ENCODE data around the gene BAHCC1. TPM values are rescaled to one million over a fixed set of nuclear protein-coding genes. Genes with fewer than 3 reads are reported as not detected.

BAHCC1 gene
- total RNA-seq, 1 experiment from 2014 or later: 29.8 TPM

DNA sequence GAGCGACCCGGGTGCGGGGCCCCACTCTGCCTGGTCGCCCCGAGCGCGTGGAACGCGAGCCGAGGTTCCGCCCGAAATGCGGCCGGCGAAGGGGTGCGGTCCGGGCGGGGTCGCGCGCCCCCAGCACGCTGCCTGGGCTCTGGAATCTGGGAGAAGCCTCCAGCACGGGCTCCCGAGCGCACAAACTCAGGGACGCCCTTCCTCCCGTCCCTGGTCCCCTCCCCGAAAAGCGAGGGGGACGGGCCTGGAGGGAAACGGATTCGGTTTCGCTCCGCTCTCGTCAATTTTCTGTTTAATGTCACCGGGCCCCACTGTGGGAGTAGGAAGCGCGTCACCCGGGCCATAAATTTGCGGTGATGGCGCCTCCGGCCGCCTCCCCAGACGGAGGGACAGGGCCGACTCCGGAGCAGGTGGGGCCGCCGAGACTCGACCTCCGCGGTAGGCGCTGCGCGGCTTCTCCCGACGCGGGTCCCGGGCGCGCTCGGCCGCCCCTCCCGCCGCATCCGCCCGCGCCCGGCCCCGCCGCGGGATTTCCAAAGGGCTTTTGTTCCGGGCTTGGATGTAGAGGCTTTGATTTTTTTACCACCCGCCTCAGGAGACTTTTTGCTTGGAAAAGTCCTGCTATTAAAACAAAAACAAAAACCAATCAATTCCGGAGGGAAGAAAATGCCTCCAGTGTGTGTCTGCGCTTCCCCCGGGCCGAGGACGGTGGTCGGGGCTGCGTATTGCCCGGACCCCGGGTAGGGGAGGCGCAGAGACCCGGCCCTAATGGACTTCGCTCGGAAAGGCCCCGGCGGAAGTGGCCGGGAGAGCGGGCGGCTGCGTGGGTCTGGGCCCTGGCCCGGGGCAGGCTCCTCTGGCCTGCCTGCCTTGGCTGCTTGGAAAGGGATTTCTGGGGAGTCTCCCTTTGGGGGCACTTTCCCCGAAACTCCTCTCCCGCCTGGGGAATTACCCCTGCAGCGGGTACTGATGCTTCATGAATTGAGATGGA lies 7.9 kb upstream of the BAHCC1 start:
- peaks cover 87% of the 10 kb centered on the region for H3K27me3 Mint-ChIP-seq (ENCODE audit: low read depth)
- DNase-seq (ENCODE audit: low spot score): no peak
- H3K36me3 Mint-ChIP-seq: no peaks in the 10 kb centered on the region
- ChIA-PET CTCF (no interaction called here), POLR2A (no interaction called here)
- H3K27ac Mint-ChIP-seq: no peak overlapping the region
- peak overlapping the region; percentile 63 for H3K4me3 Mint-ChIP-seq
- no peaks in the 10 kb centered on the region for H3K9me3 Mint-ChIP-seq
- ATAC-seq: peak; percentile 7
- TF ChIP-seq, protein P1, sequence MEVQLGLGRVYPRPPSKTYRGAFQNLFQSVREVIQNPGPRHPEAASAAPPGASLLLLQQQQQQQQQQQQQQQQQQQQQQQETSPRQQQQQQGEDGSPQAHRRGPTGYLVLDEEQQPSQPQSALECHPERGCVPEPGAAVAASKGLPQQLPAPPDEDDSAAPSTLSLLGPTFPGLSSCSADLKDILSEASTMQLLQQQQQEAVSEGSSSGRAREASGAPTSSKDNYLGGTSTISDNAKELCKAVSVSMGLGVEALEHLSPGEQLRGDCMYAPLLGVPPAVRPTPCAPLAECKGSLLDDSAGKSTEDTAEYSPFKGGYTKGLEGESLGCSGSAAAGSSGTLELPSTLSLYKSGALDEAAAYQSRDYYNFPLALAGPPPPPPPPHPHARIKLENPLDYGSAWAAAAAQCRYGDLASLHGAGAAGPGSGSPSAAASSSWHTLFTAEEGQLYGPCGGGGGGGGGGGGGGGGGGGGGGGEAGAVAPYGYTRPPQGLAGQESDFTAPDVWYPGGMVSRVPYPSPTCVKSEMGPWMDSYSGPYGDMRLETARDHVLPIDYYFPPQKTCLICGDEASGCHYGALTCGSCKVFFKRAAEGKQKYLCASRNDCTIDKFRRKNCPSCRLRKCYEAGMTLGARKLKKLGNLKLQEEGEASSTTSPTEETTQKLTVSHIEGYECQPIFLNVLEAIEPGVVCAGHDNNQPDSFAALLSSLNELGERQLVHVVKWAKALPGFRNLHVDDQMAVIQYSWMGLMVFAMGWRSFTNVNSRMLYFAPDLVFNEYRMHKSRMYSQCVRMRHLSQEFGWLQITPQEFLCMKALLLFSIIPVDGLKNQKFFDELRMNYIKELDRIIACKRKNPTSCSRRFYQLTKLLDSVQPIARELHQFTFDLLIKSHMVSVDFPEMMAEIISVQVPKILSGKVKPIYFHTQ (CRISPR knock-in tag; IDR thresholded peaks at IDR 0.05): no peak
- no peak for TF ChIP-seq CREM (CRISPR knock-in tag; IDR thresholded peaks at IDR 0.05)
- TF ChIP-seq, protein P2, sequence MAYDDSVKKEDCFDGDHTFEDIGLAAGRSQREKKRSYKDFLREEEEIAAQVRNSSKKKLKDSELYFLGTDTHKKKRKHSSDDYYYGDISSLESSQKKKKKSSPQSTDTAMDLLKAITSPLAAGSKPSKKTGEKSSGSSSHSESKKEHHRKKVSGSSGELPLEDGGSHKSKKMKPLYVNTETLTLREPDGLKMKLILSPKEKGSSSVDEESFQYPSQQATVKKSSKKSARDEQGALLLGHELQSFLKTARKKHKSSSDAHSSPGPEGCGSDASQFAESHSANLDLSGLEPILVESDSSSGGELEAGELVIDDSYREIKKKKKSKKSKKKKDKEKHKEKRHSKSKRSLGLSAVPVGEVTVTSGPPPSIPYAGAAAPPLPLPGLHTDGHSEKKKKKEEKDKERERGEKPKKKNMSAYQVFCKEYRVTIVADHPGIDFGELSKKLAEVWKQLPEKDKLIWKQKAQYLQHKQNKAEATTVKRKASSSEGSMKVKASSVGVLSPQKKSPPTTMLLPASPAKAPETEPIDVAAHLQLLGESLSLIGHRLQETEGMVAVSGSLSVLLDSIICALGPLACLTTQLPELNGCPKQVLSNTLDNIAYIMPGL (CRISPR knock-in tag; IDR thresholded peaks at IDR 0.05): 0 out of 2 replicates have a peak, but pooled peaks have one; percentile 25
- no peak for TF ChIP-seq ZNF532 (CRISPR knock-in tag; IDR thresholded peaks at IDR 0.05; ENCODE audit: borderline replicate concordance)
- 0 out of 2 replicates have a peak, but pooled peaks have one; percentile 14 for TF ChIP-seq SP1 (CRISPR knock-in tag; conservative IDR thresholded peaks at IDR 0.05)
- TF ChIP-seq, protein P3, sequence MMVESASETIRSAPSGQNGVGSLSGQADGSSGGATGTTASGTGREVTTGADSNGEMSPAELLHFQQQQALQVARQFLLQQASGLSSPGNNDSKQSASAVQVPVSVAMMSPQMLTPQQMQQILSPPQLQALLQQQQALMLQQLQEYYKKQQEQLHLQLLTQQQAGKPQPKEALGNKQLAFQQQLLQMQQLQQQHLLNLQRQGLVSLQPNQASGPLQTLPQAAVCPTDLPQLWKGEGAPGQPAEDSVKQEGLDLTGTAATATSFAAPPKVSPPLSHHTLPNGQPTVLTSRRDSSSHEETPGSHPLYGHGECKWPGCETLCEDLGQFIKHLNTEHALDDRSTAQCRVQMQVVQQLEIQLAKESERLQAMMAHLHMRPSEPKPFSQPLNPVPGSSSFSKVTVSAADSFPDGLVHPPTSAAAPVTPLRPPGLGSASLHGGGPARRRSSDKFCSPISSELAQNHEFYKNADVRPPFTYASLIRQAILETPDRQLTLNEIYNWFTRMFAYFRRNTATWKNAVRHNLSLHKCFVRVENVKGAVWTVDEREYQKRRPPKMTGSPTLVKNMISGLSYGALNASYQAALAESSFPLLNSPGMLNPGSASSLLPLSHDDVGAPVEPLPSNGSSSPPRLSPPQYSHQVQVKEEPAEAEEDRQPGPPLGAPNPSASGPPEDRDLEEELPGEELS (CRISPR knock-in tag; IDR thresholded peaks at IDR 0.05): 0 out of 2 replicates have a peak, but pooled peaks have one; percentile 6
- TF ChIP-seq NR2C2 (CRISPR knock-in tag; IDR thresholded peaks at IDR 0.05): no peak
- no peak for TF ChIP-seq GABPB1 (CRISPR knock-in tag; IDR thresholded peaks at IDR 0.05)
- no peak for TF ChIP-seq ZNF671 (CRISPR knock-in tag; IDR thresholded peaks at IDR 0.05)
- TF ChIP-seq SMAD4 (CRISPR knock-in tag; IDR thresholded peaks at IDR 0.05): no peak
- no peak for TF ChIP-seq ATF1 (CRISPR knock-in tag; IDR thresholded peaks at IDR 0.05)
- TF ChIP-seq ZBTB43 (CRISPR knock-in tag; IDR thresholded peaks at IDR 0.05): 0 out of 2 replicates have a peak, but pooled peaks have one; percentile 15
- TF ChIP-seq EMX1 (CRISPR knock-in tag; IDR thresholded peaks at IDR 0.05): no peak
- TF ChIP-seq ATF3 (CRISPR knock-in tag; conservative IDR thresholded peaks at IDR 0.05): no peak
- H3K4me1 Mint-ChIP-seq: peaks cover 28% of the 10 kb centered on the region
